PC-3 (cell line): ENCODE results near the gene KANK2. TPM values are rescaled to one million over a fixed set of nuclear protein-coding genes. Genes with fewer than 3 reads are reported as not detected.
"Not testable (repeated sequence)": the region's sequence is repeated elsewhere in the genome, so short reads cannot be mapped to it uniquely, and the experiment has no call there.

Source experiments
- ATAC-seq: fragments of 200-7000 bp; cut with Tn5 transposase; 2 replicates; pipeline ENCODE4 v1.9.1; 2020; ENCODE audit warnings: mild to moderate bottlenecking, moderate library complexity
- BruUV-seq: library from RNA; stranded (reverse); fragments of 400-500 nt; replicated peaks from 2 replicates; lab custom pipeline; 2021; lab: Mats Ljungman, UMichigan
- CTCF ChIA-PET: fragments of 300-600 bp; sonication (Branson Sonifier 250); formaldehyde crosslinking; loops from one replicate; lab custom pipeline; 2022; ENCODE audit warnings: antibody characterized with exemption; lab: Charles Lee
- POLR2A ChIA-PET: fragments of 300-600 bp; sonication (Branson Sonifier 250); formaldehyde crosslinking; loops from one replicate; lab custom pipeline; 2022; ENCODE audit warnings: antibody characterized with exemption; ENCODE audit not compliant: unreplicated experiment; lab: Charles Lee
- DNase-seq: peaks from one replicate; pipeline ENCODE4 v3.0.0-alpha.2; 2015
- H2AFZ ChIP-seq: fragments of 300-600 bp; sonication (generic); 2 replicates; pipeline ENCODE4 v1.6.0; 2016; ENCODE audit warnings: antibody characterized with exemption, low read length
- H3F3A ChIP-seq: fragments of 300-600 bp; sonication (generic); one replicate; pipeline ENCODE4 v1.6.0; 2017; ENCODE audit warnings: antibody characterized with exemption, low read length, control low read depth, mild to moderate bottlenecking; ENCODE audit not compliant: unreplicated experiment
- H3K27ac ChIP-seq: fragments of 300-600 bp; sonication (generic); 2 replicates; pipeline ENCODE4 v1.5.1; 2016; ENCODE audit warnings: mild to moderate bottlenecking, low read length
- H3K27me3 ChIP-seq: fragments of 300-600 bp; sonication (generic); 2 replicates; pipeline ENCODE4 v1.6.1; 2016; ENCODE audit warnings: low read length, mixed read lengths
- H3K36me3 ChIP-seq: fragments of 300-600 bp; sonication (generic); 2 replicates; pipeline ENCODE4 v1.6.1; 2016; ENCODE audit warnings: low read depth, mixed run types, low read length, mixed read lengths
- H3K4me1 ChIP-seq: fragments of 300-600 bp; sonication (generic); 2 replicates; pipeline ENCODE4 v1.5.1; 2016; ENCODE audit warnings: low read length; ENCODE audit not compliant: insufficient read depth
- H3K4me2 ChIP-seq: fragments of 300-600 bp; sonication (generic); 2 replicates; pipeline ENCODE4 v1.6.0; 2016; ENCODE audit warnings: low read length
- H3K4me3 ChIP-seq: fragments of 300-600 bp; sonication (generic); 2 replicates; pipeline ENCODE4 v1.5.1; 2016; ENCODE audit warnings: mild to moderate bottlenecking, low read length, mixed read lengths
- H3K79me2 ChIP-seq: fragments of 300-600 bp; sonication (generic); 2 replicates; pipeline ENCODE4 v1.6.1; 2017; ENCODE audit warnings: low read length, mixed read lengths
- H3K9ac ChIP-seq: fragments of 300-600 bp; sonication (generic); 2 replicates; pipeline ENCODE4 v1.6.0; 2016; ENCODE audit warnings: mild to moderate bottlenecking, low read length
- H3K9me2 ChIP-seq: fragments of 300-600 bp; sonication (generic); replicated peaks from 2 replicates; pipeline ENCODE4 v1.6.1; 2016; ENCODE audit warnings: mixed run types, low read length, mixed read lengths
- H3K9me3 ChIP-seq: fragments of 300-600 bp; sonication (generic); 2 replicates; pipeline ENCODE4 v1.6.1; 2016; ENCODE audit warnings: low read length, mixed read lengths
- H4K20me1 ChIP-seq: fragments of 300-600 bp; sonication (generic); 2 replicates; pipeline ENCODE4 v1.6.1; 2016; ENCODE audit warnings: low read length, mixed read lengths
- EZH2 ChIP-seq: fragments of 300-600 bp; sonication (generic); IDR thresholded peaks from one replicate; pipeline ENCODE4 v1.6.1; 2017; ENCODE audit warnings: antibody characterized with exemption, mild to moderate bottlenecking, low read length; ENCODE audit not compliant: unreplicated experiment
- EZH2phosphoT487 ChIP-seq: fragments of 300-600 bp; sonication (generic); IDR thresholded peaks from 2 replicates; pipeline ENCODE4 v1.6.1; 2018; ENCODE audit warnings: mild to moderate bottlenecking, antibody characterized with exemption, low read length, borderline replicate concordance
- intact Hi-C: fragments of 100-400 bp; cut with micrococcal nuclease; formaldehyde crosslinking; loops from 2 replicates; pipeline ENCODE4 v1.9.0; 2023
- total RNA-seq: library from RNA; depleted of rRNA; stranded (reverse); fragments of >200 nt; gene quantifications from 2 replicates; pipeline ENCODE4 v1.2.3, GENCODE V29; 2014
- TF ChIP-seq, protein P1 (sequence below): fragments of 300-600 bp; sonication (generic); conservative IDR thresholded peaks from 2 replicates; pipeline ENCODE4 v1.5.1; 2017; ENCODE audit warnings: antibody characterized with exemption, low read depth, mild to moderate bottlenecking, low read length

Gene KANK2
- total RNA-seq, 1 experiment from 2014 or later = 98.4 TPM

DNA sequence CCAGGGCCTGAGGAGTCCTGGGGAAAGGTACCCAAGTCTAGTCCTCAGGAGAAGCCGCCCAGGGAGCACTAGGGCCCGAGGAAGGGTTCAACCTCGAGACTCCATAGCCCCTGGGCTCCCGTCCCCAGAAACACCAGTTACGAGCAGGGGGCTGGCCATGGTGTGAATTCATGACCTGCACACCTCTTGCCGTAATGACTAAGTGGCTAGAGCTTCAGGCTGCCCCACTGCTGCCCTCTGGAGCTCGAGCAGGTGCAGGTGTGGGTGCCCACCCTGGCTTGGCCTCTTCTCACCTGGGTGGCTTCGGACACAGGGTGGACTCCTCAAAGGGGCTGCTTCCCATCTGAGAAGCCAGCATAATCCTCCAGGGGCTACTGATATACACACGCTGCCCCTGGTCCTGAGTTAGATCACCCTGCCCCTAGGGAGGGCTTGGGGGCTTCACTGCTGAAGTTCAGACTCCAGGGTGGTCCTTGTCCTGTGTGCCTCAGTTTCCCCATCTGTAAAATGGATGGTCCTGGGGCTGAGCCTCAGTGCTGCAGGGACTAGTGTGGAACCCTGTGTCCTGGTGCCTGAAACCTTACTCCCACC is 55.3 kb downstream of the KANK2 start:
- POLR2A ChIA-PET = interaction anchor here (0.6 kb wide), 5 partner anchors 10 to 1912 kb away, joined by 6 to 20 read pairs (median 7); partner anchors contain the start of gene SWSAP1
- no peak for ATAC-seq
- Histone ChIP-seq H3K79me2 (no peaks in the 10 kb centered on the region; the same call in 1 of the 2 replicates), H3F3A (peaks cover 14% of the 10 kb centered on the region), H3K36me3 (peaks cover 15% of the 10 kb centered on the region), H3K27ac (peak overlapping the region; percentile 63), H3K9me2 (no peaks in the 10 kb centered on the region), H2AFZ (no peak overlapping the region), H3K9me3 (no peaks in the 10 kb centered on the region), H4K20me1 (no peaks in the 10 kb centered on the region), H3K9ac (peak overlapping the region; percentile 11; the same call in 1 of the 2 replicates), H3K4me2 (peak overlapping the region; percentile 65), H3K4me3 (peak overlapping the region; percentile 18; the same call in 1 of the 2 replicates), H3K27me3 (no peaks in the 10 kb centered on the region), H3K4me1 (peaks cover 56% of the 10 kb centered on the region)
- TF ChIP-seq EZH2 (no peak), EZH2phosphoT487 (no peak)
- TF ChIP-seq, protein P1, sequence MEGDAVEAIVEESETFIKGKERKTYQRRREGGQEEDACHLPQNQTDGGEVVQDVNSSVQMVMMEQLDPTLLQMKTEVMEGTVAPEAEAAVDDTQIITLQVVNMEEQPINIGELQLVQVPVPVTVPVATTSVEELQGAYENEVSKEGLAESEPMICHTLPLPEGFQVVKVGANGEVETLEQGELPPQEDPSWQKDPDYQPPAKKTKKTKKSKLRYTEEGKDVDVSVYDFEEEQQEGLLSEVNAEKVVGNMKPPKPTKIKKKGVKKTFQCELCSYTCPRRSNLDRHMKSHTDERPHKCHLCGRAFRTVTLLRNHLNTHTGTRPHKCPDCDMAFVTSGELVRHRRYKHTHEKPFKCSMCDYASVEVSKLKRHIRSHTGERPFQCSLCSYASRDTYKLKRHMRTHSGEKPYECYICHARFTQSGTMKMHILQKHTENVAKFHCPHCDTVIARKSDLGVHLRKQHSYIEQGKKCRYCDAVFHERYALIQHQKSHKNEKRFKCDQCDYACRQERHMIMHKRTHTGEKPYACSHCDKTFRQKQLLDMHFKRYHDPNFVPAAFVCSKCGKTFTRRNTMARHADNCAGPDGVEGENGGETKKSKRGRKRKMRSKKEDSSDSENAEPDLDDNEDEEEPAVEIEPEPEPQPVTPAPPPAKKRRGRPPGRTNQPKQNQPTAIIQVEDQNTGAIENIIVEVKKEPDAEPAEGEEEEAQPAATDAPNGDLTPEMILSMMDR = peak; percentile 70
- no TSS peak for BruUV-seq
- peak; percentile 39 for DNase-seq
- intact Hi-C loops = loop anchor here (1.0 kb wide), 1 partner anchor 26 kb away; no protein-coding TSS in a partner anchor
- CTCF ChIA-PET = interaction anchor here (0.6 to 0.8 kb wide), 2 partner anchors 11 to 56 kb away, joined by 3 read pairs; no protein-coding TSS in a partner anchor

DNA sequence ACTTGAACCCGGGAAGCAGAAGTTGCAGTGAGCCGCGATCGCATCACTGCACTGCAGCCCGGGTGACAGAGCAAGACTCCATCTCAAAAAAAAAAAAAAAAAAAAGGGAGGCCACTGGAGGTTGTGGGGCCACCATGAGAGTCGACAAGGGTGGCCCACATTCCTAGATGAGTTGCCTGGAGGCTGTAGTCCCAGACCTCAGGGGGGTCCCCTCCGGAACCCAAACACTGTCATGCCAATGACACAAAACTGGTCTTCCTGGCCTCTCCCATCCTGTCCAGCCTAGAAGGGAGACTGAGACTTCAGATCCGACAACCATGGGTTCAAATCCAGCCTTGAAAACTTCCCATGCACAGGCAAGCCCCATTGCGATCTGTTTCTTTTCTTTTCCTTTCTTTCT is 56.4 kb downstream of the KANK2 start:
- intact Hi-C loops = no loop called here
- Histone ChIP-seq H3F3A (peaks cover 14% of the 10 kb centered on the region), H3K4me2 (no peak overlapping the region), H3K9me3 (no peaks in the 10 kb centered on the region), H3K27me3 (no peaks in the 10 kb centered on the region), H3K36me3 (peaks cover 10% of the 10 kb centered on the region), H3K9ac (no peak overlapping the region), H3K4me1 (peaks cover 58% of the 10 kb centered on the region), H3K4me3 (no peak overlapping the region), H3K27ac (no peak overlapping the region), H3K79me2 (no peaks in the 10 kb centered on the region; the same call in 1 of the 2 replicates), H2AFZ (no peak overlapping the region), H4K20me1 (no peaks in the 10 kb centered on the region), H3K9me2 (no peaks in the 10 kb centered on the region)
- ATAC-seq (no peak), DNase-seq (no peak)
- ChIA-PET CTCF (interaction anchor here (0.6 kb wide), 1 partner anchor 149 kb away, joined by 6 read pairs; no protein-coding TSS in a partner anchor), POLR2A (no interaction called here)
- TF ChIP-seq EZH2 (no peak), EZH2phosphoT487 (no peak)
- TF ChIP-seq, protein P1 = no peak
- BruUV-seq = no TSS peak

DNA sequence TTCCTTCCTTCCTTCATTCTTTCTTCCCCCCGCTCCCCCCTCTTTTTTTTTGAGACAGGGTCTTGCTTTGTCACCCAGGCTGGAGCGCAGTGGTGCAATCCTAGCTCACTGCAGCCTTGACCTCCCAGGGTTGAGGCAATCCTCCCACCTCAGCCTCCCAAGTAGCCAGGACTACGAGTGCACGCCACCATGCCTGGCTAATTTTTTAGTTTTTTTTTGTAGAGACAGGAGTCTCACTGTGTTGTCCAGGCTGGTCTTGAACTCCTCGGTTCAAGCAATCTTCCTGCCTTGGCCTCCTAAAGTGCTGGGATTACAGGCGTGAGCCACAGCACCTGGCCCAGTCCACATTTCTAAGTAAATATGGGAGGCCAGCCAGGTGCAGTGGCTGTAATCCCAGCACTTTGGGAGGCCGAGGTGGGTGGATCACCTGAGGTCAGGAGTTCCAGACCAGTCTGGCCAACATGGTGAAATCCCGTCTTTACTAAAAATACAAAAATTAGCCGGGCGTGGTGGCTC is 57.3 kb downstream of the KANK2 start:
- H2AFZ ChIP-seq, intact Hi-C loops, H3K36me3 ChIP-seq, CTCF ChIA-PET, H4K20me1 ChIP-seq, H3K9me3 ChIP-seq, H3K9me2 ChIP-seq, H3K79me2 ChIP-seq, H3K4me3 ChIP-seq, DNase-seq, H3K27me3 ChIP-seq, BruUV-seq, ATAC-seq, POLR2A ChIA-PET: not testable (repeated sequence)
- H3K4me1 ChIP-seq = peaks cover 58% of the 10 kb centered on the region
- peak overlapping the region; percentile 63 for H3K9ac ChIP-seq
- peaks cover 14% of the 10 kb centered on the region for H3F3A ChIP-seq
- H3K4me2 ChIP-seq = peak overlapping the region; percentile 75
- H3K27ac ChIP-seq = peak overlapping the region; percentile 90
